PC-3 (cell line): ENCODE measurements around the gene CLEC16A. TPM values are rescaled to one million over a fixed set of nuclear protein-coding genes. Genes with fewer than 3 reads are reported as not detected.

Source experiments
- ATAC-seq: fragments of 200-7000 bp; cut with Tn5 transposase; 2 replicates; pipeline ENCODE4 v1.9.1; 2020; ENCODE audit warnings: mild to moderate bottlenecking, moderate library complexity
- BruUV-seq: library from RNA; stranded (reverse); fragments of 400-500 nt; replicated peaks from 2 replicates; lab custom pipeline; 2021; lab: Mats Ljungman, UMichigan
- CTCF ChIA-PET: fragments of 300-600 bp; sonication (Branson Sonifier 250); formaldehyde crosslinking; loops from one replicate; lab custom pipeline; 2022; ENCODE audit warnings: antibody characterized with exemption; lab: Charles Lee
- POLR2A ChIA-PET: fragments of 300-600 bp; sonication (Branson Sonifier 250); formaldehyde crosslinking; loops from one replicate; lab custom pipeline; 2022; ENCODE audit warnings: antibody characterized with exemption; ENCODE audit not compliant: unreplicated experiment; lab: Charles Lee
- DNase-seq: peaks from one replicate; pipeline ENCODE4 v3.0.0-alpha.2; 2015
- H2AFZ ChIP-seq: fragments of 300-600 bp; sonication (generic); 2 replicates; pipeline ENCODE4 v1.6.0; 2016; ENCODE audit warnings: antibody characterized with exemption, low read length
- H3F3A ChIP-seq: fragments of 300-600 bp; sonication (generic); one replicate; pipeline ENCODE4 v1.6.0; 2017; ENCODE audit warnings: antibody characterized with exemption, low read length, control low read depth, mild to moderate bottlenecking; ENCODE audit not compliant: unreplicated experiment
- H3K27ac ChIP-seq: fragments of 300-600 bp; sonication (generic); 2 replicates; pipeline ENCODE4 v1.5.1; 2016; ENCODE audit warnings: mild to moderate bottlenecking, low read length
- H3K27me3 ChIP-seq: fragments of 300-600 bp; sonication (generic); 2 replicates; pipeline ENCODE4 v1.6.1; 2016; ENCODE audit warnings: low read length, mixed read lengths
- H3K36me3 ChIP-seq: fragments of 300-600 bp; sonication (generic); 2 replicates; pipeline ENCODE4 v1.6.1; 2016; ENCODE audit warnings: low read depth, mixed run types, low read length, mixed read lengths
- H3K4me1 ChIP-seq: fragments of 300-600 bp; sonication (generic); 2 replicates; pipeline ENCODE4 v1.5.1; 2016; ENCODE audit warnings: low read length; ENCODE audit not compliant: insufficient read depth
- H3K4me2 ChIP-seq: fragments of 300-600 bp; sonication (generic); 2 replicates; pipeline ENCODE4 v1.6.0; 2016; ENCODE audit warnings: low read length
- H3K4me3 ChIP-seq: fragments of 300-600 bp; sonication (generic); 2 replicates; pipeline ENCODE4 v1.5.1; 2016; ENCODE audit warnings: mild to moderate bottlenecking, low read length, mixed read lengths
- H3K79me2 ChIP-seq: fragments of 300-600 bp; sonication (generic); 2 replicates; pipeline ENCODE4 v1.6.1; 2017; ENCODE audit warnings: low read length, mixed read lengths
- H3K9ac ChIP-seq: fragments of 300-600 bp; sonication (generic); 2 replicates; pipeline ENCODE4 v1.6.0; 2016; ENCODE audit warnings: mild to moderate bottlenecking, low read length
- H3K9me2 ChIP-seq: fragments of 300-600 bp; sonication (generic); replicated peaks from 2 replicates; pipeline ENCODE4 v1.6.1; 2016; ENCODE audit warnings: mixed run types, low read length, mixed read lengths
- H3K9me3 ChIP-seq: fragments of 300-600 bp; sonication (generic); 2 replicates; pipeline ENCODE4 v1.6.1; 2016; ENCODE audit warnings: low read length, mixed read lengths
- H4K20me1 ChIP-seq: fragments of 300-600 bp; sonication (generic); 2 replicates; pipeline ENCODE4 v1.6.1; 2016; ENCODE audit warnings: low read length, mixed read lengths
- CTCF ChIP-seq: fragments of 300-600 bp; sonication (generic); conservative IDR thresholded peaks from 2 replicates; pipeline ENCODE4 v1.5.1; 2017; ENCODE audit warnings: antibody characterized with exemption, low read depth, mild to moderate bottlenecking, low read length
- EZH2 ChIP-seq: fragments of 300-600 bp; sonication (generic); IDR thresholded peaks from one replicate; pipeline ENCODE4 v1.6.1; 2017; ENCODE audit warnings: antibody characterized with exemption, mild to moderate bottlenecking, low read length; ENCODE audit not compliant: unreplicated experiment
- EZH2phosphoT487 ChIP-seq: fragments of 300-600 bp; sonication (generic); IDR thresholded peaks from 2 replicates; pipeline ENCODE4 v1.6.1; 2018; ENCODE audit warnings: mild to moderate bottlenecking, antibody characterized with exemption, low read length, borderline replicate concordance
- intact Hi-C: fragments of 100-400 bp; cut with micrococcal nuclease; formaldehyde crosslinking; loops from 2 replicates; pipeline ENCODE4 v1.9.0; 2023
- total RNA-seq: library from RNA; depleted of rRNA; stranded (reverse); fragments of >200 nt; gene quantifications from 2 replicates; pipeline ENCODE4 v1.2.3, GENCODE V29; 2014

The CLEC16A gene
- total RNA-seq, 1 experiment from 2014 or later: 9.5 TPM

GRCh38 chr16:11183035-11183812 lies 238.9 kb downstream of the CLEC16A start:
- Histone ChIP-seq H3K9me3 (no peaks in the 10 kb centered on the region), H3K79me2 (no peaks in the 10 kb centered on the region), H3K4me2 (no peak overlapping the region), H3K4me3 (no peak overlapping the region), H3K9me2 (no peaks in the 10 kb centered on the region), H3F3A (no peaks in the 10 kb centered on the region), H3K9ac (no peak overlapping the region), H2AFZ (no peak overlapping the region), H3K36me3 (no peaks in the 10 kb centered on the region), H4K20me1 (no peaks in the 10 kb centered on the region), H3K27ac (no peak overlapping the region), H3K27me3 (no peaks in the 10 kb centered on the region), H3K4me1 (no peaks in the 10 kb centered on the region)
- ChIA-PET POLR2A (no interaction called here), CTCF (no interaction called here)
- intact Hi-C loops: no loop called here
- no peak for ATAC-seq
- no peak for TF ChIP-seq EZH2
- TF ChIP-seq EZH2phosphoT487: no peak
- no peak for TF ChIP-seq CTCF
- BruUV-seq: no TSS peak
- DNase-seq: no peak

GRCh38 chr16:11183951-11184350 lies 239.6 kb downstream of the CLEC16A start:
- H3K79me2 ChIP-seq: no peaks in the 10 kb centered on the region
- no peaks in the 10 kb centered on the region for H3F3A ChIP-seq
- no peak overlapping the region for H3K4me3 ChIP-seq
- no peak for TF ChIP-seq CTCF
- no peak for TF ChIP-seq EZH2phosphoT487
- no peak for TF ChIP-seq EZH2
- ChIA-PET POLR2A (no interaction called here), CTCF (no interaction called here)
- H3K36me3 ChIP-seq: no peaks in the 10 kb centered on the region
- no peaks in the 10 kb centered on the region for H3K27me3 ChIP-seq
- no peak overlapping the region for H3K4me2 ChIP-seq
- H3K27ac ChIP-seq: no peak overlapping the region
- no peak for DNase-seq
- no peaks in the 10 kb centered on the region for H3K9me2 ChIP-seq
- ATAC-seq: no peak
- no peaks in the 10 kb centered on the region for H4K20me1 ChIP-seq
- no peaks in the 10 kb centered on the region for H3K9me3 ChIP-seq
- H3K9ac ChIP-seq: no peak overlapping the region
- H2AFZ ChIP-seq: no peak overlapping the region
- intact Hi-C loops: no loop called here
- no peaks in the 10 kb centered on the region for H3K4me1 ChIP-seq
- no TSS peak for BruUV-seq

- ATAC-seq (no peak), DNase-seq (no peak)
- H3F3A ChIP-seq: no peaks in the 10 kb centered on the region
- H3K9me3 ChIP-seq: no peaks in the 10 kb centered on the region
- TF ChIP-seq CTCF (no peak), EZH2phosphoT487 (no peak), EZH2 (no peak)
- H4K20me1 ChIP-seq: no peaks in the 10 kb centered on the region
- peaks cover 8% of the 10 kb centered on the region; the same call in 1 of the 2 replicates for H3K4me1 ChIP-seq
- BruUV-seq: no TSS peak
- no peak overlapping the region for H3K4me3 ChIP-seq
- no peaks in the 10 kb centered on the region for H3K9me2 ChIP-seq
- H3K79me2 ChIP-seq: no peaks in the 10 kb centered on the region
- H3K36me3 ChIP-seq: no peaks in the 10 kb centered on the region
- H3K27me3 ChIP-seq: no peaks in the 10 kb centered on the region
- ChIA-PET CTCF (no interaction called here), POLR2A (no interaction called here)
- H3K27ac ChIP-seq: no peak overlapping the region
- intact Hi-C loops: no loop called here
- no peak overlapping the region for H3K4me2 ChIP-seq
- no peak overlapping the region for H3K9ac ChIP-seq
- H2AFZ ChIP-seq: no peak overlapping the region
Measured at GRCh38 chr16:11187522-11188023, 243.2 kb downstream of the CLEC16A start.
